WTC11 (cell line): Measurements from ENCODE around the gene SNX32.

Source experiments
- ATF2 ChIP-seq: sonication (generic); formaldehyde crosslinking; IDR thresholded peaks from 2 replicates; pipeline ENCODE4 v1.8.1; 2022; ENCODE audit warnings: low read depth, missing genetic modification reagents, borderline replicate concordance
- CTCF ChIP-seq: fragments of 200-600 bp; IDR thresholded peaks from 2 replicates; pipeline ENCODE4 v1.8.0; 2022; ENCODE audit warnings: antibody characterized with exemption
- NFYB ChIP-seq: sonication (generic); formaldehyde crosslinking; conservative IDR thresholded peaks from 2 replicates; pipeline ENCODE4 v1.8.0; 2022; ENCODE audit warnings: low read depth, missing genetic modification reagents
- NR3C1 ChIP-seq: sonication (generic); formaldehyde crosslinking; conservative IDR thresholded peaks from 2 replicates; pipeline ENCODE4 v1.8.1; 2023; ENCODE audit warnings: low read depth, mild to moderate bottlenecking, missing genetic modification reagents
- RORB ChIP-seq: fragments of 250-450 bp; sonication (Bioruptor Pico); IDR thresholded peaks from 2 replicates; pipeline ENCODE4 v1.9.0; 2021; ENCODE audit warnings: mild to moderate bottlenecking
- TCF7 ChIP-seq: sonication (generic); formaldehyde crosslinking; IDR thresholded peaks from 2 replicates; pipeline ENCODE4 v1.8.0; 2022; ENCODE audit warnings: mild to moderate bottlenecking, low read depth, missing genetic modification reagents, moderate library complexity
- ZBTB21 ChIP-seq: sonication (generic); formaldehyde crosslinking; IDR thresholded peaks from 2 replicates; pipeline ENCODE4 v1.8.1; 2023; ENCODE audit warnings: mild to moderate bottlenecking, missing genetic modification reagents, borderline replicate concordance
- ZNF121 ChIP-seq: sonication (generic); formaldehyde crosslinking; IDR thresholded peaks from 2 replicates; pipeline ENCODE4 v1.8.0; 2023; ENCODE audit warnings: missing genetic modification reagents

GRCh38 chr11:65879617-65880016 is 45.9 kb downstream of the SNX32 start, which contains the start of gene CTSW:
- no peak for TF ChIP-seq ZBTB21
- TF ChIP-seq ATF2 (CRISPR knock-in tag), result no peak
- no peak for TF ChIP-seq CTCF
- no peak for TF ChIP-seq RORB
- no peak for TF ChIP-seq NR3C1
- TF ChIP-seq TCF7 (CRISPR knock-in tag), result no peak
- TF ChIP-seq NFYB (CRISPR knock-in tag), result no peak
- TF ChIP-seq ZNF121 (CRISPR knock-in tag), result no peak
